ENCODE data around the gene AHSA1. TPM values are rescaled to one million over a fixed set of nuclear protein-coding genes. Genes with fewer than 3 reads are reported as not detected.

The AHSA1 gene
- total and polyA plus RNA-seq, 9 donors: 57.3 to 205 (median 96.6) TPM

- TF ChIP-seq EP300 (IDR thresholded peaks at IDR 0.05) (no peak), CTCF (IDR thresholded peaks at IDR 0.05) (no peak), POLR2A (IDR thresholded peaks at IDR 0.05) (no peak)
- H3K36me3 ChIP-seq: no peaks in the 10 kb centered on the region
- intact Hi-C loops (cut with DNase I): loop anchor here in 2 of 4 donors (5.0 to 10.0 kb wide), 3 partner anchors 98 to 135 kb away; partner anchors contain the start of genes GSTZ1 (in 2 of the 2) and POMT2 (in 2 of the 2)
- no peak for DNase-seq
- WGBS, 3 donors: 0 to 1% (median 0%) methylated on average over 18 of the region's 18 CpGs
- no peaks in the 10 kb centered on the region for H3K9me3 ChIP-seq
- H3K27ac ChIP-seq: peak overlapping the region; percentile 44 to 84
- H3K27me3 ChIP-seq: no peaks in the 10 kb centered on the region
- H3K4me1 ChIP-seq (ENCODE audit: insufficient read depth): no peaks in the 10 kb centered on the region
- H3K4me3 ChIP-seq: peak overlapping the region; percentile 82
Observed at GRCh38 chr14:77457115-77457521, 775 bp upstream of the AHSA1 start.

DNA sequence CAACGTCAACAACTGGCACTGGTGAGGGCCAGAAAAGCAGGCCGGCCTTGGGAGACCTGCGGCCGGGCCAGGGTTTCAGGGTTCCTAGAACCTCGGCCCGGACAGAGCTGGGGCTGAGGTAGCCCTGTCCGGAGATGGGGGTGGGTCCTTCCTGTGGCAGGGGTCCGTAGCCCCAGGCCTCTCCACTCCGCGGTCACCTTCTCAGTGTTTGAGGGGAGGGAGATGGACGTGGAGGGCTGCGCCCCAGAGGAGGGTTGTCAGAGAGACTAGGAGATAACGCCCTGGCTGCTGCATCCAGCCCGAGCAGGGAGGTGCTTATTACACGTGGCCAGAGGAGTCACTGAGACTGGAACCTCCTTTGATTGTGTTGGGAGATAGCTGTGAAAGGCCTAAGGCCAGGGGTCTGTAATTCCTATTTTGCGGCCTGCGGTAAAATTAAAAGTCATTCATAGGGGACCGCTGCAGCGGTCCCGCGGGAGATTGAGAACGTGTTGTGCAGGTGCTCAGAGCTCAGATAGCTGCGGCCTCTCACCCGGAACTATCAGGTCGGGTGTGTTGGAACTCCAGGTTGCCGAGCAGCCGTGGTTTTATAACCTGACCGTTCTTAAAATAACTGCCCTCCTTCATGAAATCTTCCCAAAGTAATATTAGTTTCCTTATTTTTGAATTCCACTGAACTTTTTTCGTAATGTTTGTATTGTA lies 507 bp downstream of the AHSA1 start:
- DNase-seq: no peak
- Histone ChIP-seq H3K4me3 (peak overlapping the region; percentile 82), H3K9me3 (no peaks in the 10 kb centered on the region), H3K36me3 (no peaks in the 10 kb centered on the region), H3K27me3 (no peaks in the 10 kb centered on the region), H3K27ac (peak overlapping the region; percentile 84 to 97), H3K4me1 (ENCODE audit: insufficient read depth) (no peaks in the 10 kb centered on the region)
- intact Hi-C loops (cut with DNase I): loop anchor here in 2 of 4 donors (5.0 to 10.0 kb wide), 3 partner anchors 96 to 136 kb away; partner anchors contain the start of genes GSTZ1 (in 2 of the 2) and POMT2 (in 2 of the 2)
- TF ChIP-seq POLR2A (IDR thresholded peaks at IDR 0.05) (no peak), EP300 (IDR thresholded peaks at IDR 0.05) (no peak), CTCF (IDR thresholded peaks at IDR 0.05) (no peak)
- WGBS, 3 donors: 0 to 1% (median 0%) methylated on average over 25 to 29 of the region's 29 CpGs

DNA sequence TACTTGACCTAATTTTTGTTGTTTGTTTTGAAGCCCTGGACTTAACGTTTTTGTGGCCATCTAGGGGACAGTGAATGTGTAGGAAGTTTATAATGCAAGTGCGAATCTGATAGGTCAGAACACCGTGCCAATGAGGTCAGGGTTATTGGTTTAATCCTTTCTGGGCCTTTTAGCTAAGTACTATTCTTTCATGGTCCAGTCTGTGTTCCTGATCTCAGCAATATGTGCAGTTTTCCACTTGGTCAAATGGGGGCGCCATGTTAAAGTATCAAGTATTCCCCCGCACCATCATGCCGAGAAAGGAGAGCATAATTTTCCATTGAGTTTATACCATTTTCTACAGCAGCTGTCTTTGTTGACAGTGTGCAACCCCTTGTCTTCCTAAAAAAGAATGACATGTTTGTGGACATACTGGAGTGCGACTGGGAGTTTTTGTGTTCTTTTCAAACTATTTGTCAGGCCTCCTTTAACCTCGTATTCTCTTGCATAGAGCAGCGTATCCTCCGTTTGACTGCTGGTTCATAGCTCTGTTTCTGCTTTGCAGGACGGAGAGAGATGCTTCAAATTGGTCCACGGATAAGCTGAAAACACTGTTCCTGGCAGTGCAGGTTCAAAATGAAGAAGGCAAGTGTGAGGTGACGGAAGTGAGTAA lies 1.3 kb downstream of the AHSA1 start:
- Histone ChIP-seq H3K4me3 (peak overlapping the region; percentile 82), H3K36me3 (no peaks in the 10 kb centered on the region), H3K27me3 (no peaks in the 10 kb centered on the region), H3K9me3 (no peaks in the 10 kb centered on the region), H3K27ac (no peak overlapping the region), H3K4me1 (ENCODE audit: insufficient read depth) (no peaks in the 10 kb centered on the region)
- 21 to 27% (median 23%) methylated on average over 13 of the region's 13 CpGs for WGBS, 3 donors
- intact Hi-C loops (cut with DNase I): loop anchor here in 2 of 4 donors (5.0 to 10.0 kb wide), 3 partner anchors 96 to 137 kb away; partner anchors contain the start of genes GSTZ1 (in 2 of the 2) and POMT2 (in 2 of the 2)
- DNase-seq: peak in 3 of 5 donors; percentile 37 to 48 (median 48)
- TF ChIP-seq CTCF (IDR thresholded peaks at IDR 0.05) (no peak), EP300 (IDR thresholded peaks at IDR 0.05) (no peak), POLR2A (IDR thresholded peaks at IDR 0.05) (no peak)

GRCh38 chr14:77467801-77468200 lies 9.9 kb downstream of the AHSA1 start:
- 74 to 83% (median 74%) methylated on average over 5 of the region's 5 CpGs for WGBS, 3 donors
- TF ChIP-seq CTCF (IDR thresholded peaks at IDR 0.05): no peak
- no peak for TF ChIP-seq POLR2A (IDR thresholded peaks at IDR 0.05)
- no peak for TF ChIP-seq EP300 (IDR thresholded peaks at IDR 0.05)
- no peak for DNase-seq
- intact Hi-C loops (cut with DNase I): loop anchor here in 1 of 4 donors (10.0 kb wide), 1 partner anchor 77 kb away; no protein-coding TSS in a partner anchor
- no peak overlapping the region for H3K27ac ChIP-seq
- peaks cover 2% of the 10 kb centered on the region for H3K36me3 ChIP-seq
- no peaks in the 10 kb centered on the region for H3K4me1 ChIP-seq (ENCODE audit: insufficient read depth)
- H3K27me3 ChIP-seq: no peaks in the 10 kb centered on the region
- no peak overlapping the region for H3K4me3 ChIP-seq
- no peaks in the 10 kb centered on the region for H3K9me3 ChIP-seq
